ENCODE data around the gene CSNK1G3. TPM values are rescaled to one million over a fixed set of nuclear protein-coding genes. Genes with fewer than 3 reads are reported as not detected.

The CSNK1G3 gene
- total RNA-seq, 5 donors from 2014 or later (not counting 1 experiment from before 2014, with no cell fraction given) = 59.0 to 73.5 (median 71.9) TPM

- H3K4me1 ChIP-seq (ENCODE audit: control insufficient read depth in 1 of 2, extremely low read depth in 1 of 2, insufficient read depth in 2 of 2, low read length in 2 of 2) = no peaks in the 10 kb centered on the region
- POLR2A ChIA-PET = no interaction called here
- WGBS (ENCODE audit: insufficient coverage) = 77% methylated on average over 1 of the region's 1 CpG
Observed at GRCh38 chr5:123478546-123478945, 33.4 kb upstream of the CSNK1G3 start.

DNA sequence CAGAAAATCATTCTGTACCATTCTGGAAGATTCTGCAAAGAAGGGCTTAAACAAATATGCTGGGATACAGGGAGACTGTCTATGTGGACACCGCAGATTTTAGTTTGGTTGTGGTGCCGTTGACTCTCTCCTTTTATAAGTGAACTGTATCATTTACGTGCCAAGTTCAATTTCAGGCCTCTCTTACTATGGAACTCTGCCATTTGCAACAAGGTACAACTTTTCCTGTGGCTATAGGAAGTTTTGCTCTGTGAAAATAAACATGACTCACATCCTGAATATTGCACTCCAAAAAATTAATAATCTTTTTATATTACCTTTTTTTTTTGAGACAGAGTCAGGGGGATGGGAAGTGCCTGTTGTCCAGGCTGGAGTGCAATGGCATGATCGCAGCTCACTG lies 29.7 kb upstream of the CSNK1G3 start:
- Mint-ChIP-seq H3K27me3 (peaks cover 15 to 16% of the 10 kb centered on the region in 2 donors), H3K9me3 (no peaks in the 10 kb centered on the region), H3K27ac (no peak overlapping the region), H3K4me3 (no peak overlapping the region), H3K36me3 (no peaks in the 10 kb centered on the region), H3K4me1 (no peaks in the 10 kb centered on the region)
- no peaks in the 10 kb centered on the region for H3K9me3 ChIP-seq
- 100% methylated on average over 2 of the region's 4 CpGs for WGBS (ENCODE audit: insufficient coverage)
- no peaks in the 10 kb centered on the region for H3K27me3 ChIP-seq (replicated peaks in 1 of 2; ENCODE audit: control insufficient read depth in 2 of 2, extremely low read depth in 1 of 2, insufficient read depth in 2 of 2, low read length in 1 of 2)
- DNase-seq (no peak), ATAC-seq (replicated peaks in 1 of 4) (no peak)
- H3K27ac ChIP-seq (ENCODE audit: low read length) = no peak overlapping the region
- no peaks in the 10 kb centered on the region for H3K36me3 ChIP-seq (ENCODE audit: control insufficient read depth in 2 of 2, extremely low read depth in 1 of 2, insufficient read depth in 1 of 2, low read length in 1 of 2)
- H3K4me3 ChIP-seq (ENCODE audit: control insufficient read depth in 1 of 2, extremely low read depth in 1 of 2, low read length in 1 of 2) = no peak overlapping the region
- ChIA-PET CTCF (interaction anchor here in 1 of 2 donors (0.6 to 1.0 kb wide), 2 partner anchors 10 to 103 kb away, joined by 3 to 9 read pairs; no protein-coding TSS in a partner anchor), POLR2A (no interaction called here)
- no peaks in the 10 kb centered on the region for H3K4me1 ChIP-seq (ENCODE audit: control insufficient read depth in 1 of 2, extremely low read depth in 1 of 2, insufficient read depth in 2 of 2, low read length in 2 of 2)

More at GRCh38 chr5:123478546-123478945, 33.4 kb upstream of the CSNK1G3 start:
- Mint-ChIP-seq H3K27me3 (peaks cover 5 to 12% of the 10 kb centered on the region in 2 donors), H3K9me3 (no peaks in the 10 kb centered on the region), H3K4me3 (no peak overlapping the region), H3K36me3 (no peaks in the 10 kb centered on the region), H3K27ac (no peak overlapping the region), H3K4me1 (no peaks in the 10 kb centered on the region)
- Histone ChIP-seq H3K4me3 (ENCODE audit: control insufficient read depth in 1 of 2, extremely low read depth in 1 of 2, low read length in 1 of 2) (no peak overlapping the region), H3K36me3 (ENCODE audit: control insufficient read depth in 2 of 2, extremely low read depth in 1 of 2, insufficient read depth in 1 of 2, low read length in 1 of 2) (no peaks in the 10 kb centered on the region), H3K27me3 (replicated peaks in 1 of 2; ENCODE audit: control insufficient read depth in 2 of 2, extremely low read depth in 1 of 2, insufficient read depth in 2 of 2, low read length in 1 of 2) (no peaks in the 10 kb centered on the region), H3K9me3 (no peaks in the 10 kb centered on the region), H3K27ac (ENCODE audit: low read length) (no peak overlapping the region)
- CTCF ChIA-PET = no interaction called here
- DNase-seq (no peak), ATAC-seq (replicated peaks in 1 of 4) (no peak)

DNA sequence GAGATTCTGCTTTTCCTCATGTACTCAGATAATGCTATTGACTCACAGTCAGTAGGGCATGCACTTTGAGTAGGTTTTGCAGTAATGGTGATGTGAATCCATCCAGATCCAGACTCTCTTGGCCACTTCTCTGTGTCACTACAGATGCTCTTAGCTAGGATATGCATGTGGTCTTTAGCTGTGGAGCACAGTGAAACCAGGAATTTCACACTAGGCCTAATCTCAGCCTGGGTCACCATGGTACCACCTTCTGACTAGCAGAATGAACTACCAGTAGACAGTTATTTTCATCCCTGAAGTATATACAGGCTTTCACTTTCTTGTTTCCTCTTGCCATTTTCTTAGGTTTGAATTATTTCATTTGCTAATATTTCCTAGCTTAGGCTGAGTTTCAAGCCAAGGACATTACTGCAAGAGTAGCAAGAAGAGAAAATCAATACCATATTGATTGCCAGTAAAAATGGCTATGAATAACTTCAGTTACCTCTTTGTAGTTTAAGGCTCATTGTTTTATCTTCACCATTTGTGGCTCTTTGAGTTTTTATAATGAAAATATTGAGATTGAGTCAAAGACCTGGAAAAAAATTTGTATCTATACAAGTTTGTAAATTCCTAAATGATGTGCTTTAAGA lies 28.4 kb upstream of the CSNK1G3 start:
- Histone ChIP-seq H3K27me3 (replicated peaks in 1 of 2; ENCODE audit: control insufficient read depth in 2 of 2, extremely low read depth in 1 of 2, insufficient read depth in 2 of 2, low read length in 1 of 2) (no peaks in the 10 kb centered on the region), H3K4me3 (ENCODE audit: control insufficient read depth in 1 of 2, extremely low read depth in 1 of 2, low read length in 1 of 2) (no peak overlapping the region), H3K4me1 (ENCODE audit: control insufficient read depth in 1 of 2, extremely low read depth in 1 of 2, insufficient read depth in 2 of 2, low read length in 2 of 2) (no peaks in the 10 kb centered on the region), H3K27ac (ENCODE audit: low read length) (no peak overlapping the region), H3K36me3 (ENCODE audit: control insufficient read depth in 2 of 2, extremely low read depth in 1 of 2, insufficient read depth in 1 of 2, low read length in 1 of 2) (no peaks in the 10 kb centered on the region), H3K9me3 (no peaks in the 10 kb centered on the region)
- peaks cover 12 to 21% of the 10 kb centered on the region in 2 donors for H3K27me3 Mint-ChIP-seq
- no peak overlapping the region for H3K27ac Mint-ChIP-seq
- DNase-seq (no peak), ATAC-seq (replicated peaks in 1 of 4) (no peak)
- H3K36me3 Mint-ChIP-seq = no peaks in the 10 kb centered on the region
- no peaks in the 10 kb centered on the region for H3K4me1 Mint-ChIP-seq
- H3K9me3 Mint-ChIP-seq = no peaks in the 10 kb centered on the region
- ChIA-PET CTCF (no interaction called here), POLR2A (no interaction called here)
- H3K4me3 Mint-ChIP-seq = no peak overlapping the region

DNA sequence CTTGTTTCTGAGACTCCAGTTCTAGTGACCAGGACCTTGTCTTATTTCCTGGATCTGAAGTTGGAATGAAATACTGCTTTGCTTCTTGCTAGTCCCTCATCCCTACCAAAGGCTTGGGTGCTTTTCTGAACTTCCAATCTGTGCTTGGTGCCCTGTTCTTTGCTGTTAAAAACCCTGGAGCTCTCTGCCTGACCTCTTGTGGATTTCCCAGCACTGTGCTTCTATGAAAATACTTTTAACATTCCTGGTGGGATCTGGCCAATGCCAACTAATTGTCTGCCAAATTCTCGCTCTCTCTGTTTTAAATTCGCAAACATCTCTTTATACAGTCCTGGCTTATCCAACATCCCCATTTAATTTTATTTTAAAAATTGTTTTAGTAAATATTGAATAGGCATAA lies 26.7 kb upstream of the CSNK1G3 start:
- Histone ChIP-seq H3K27ac (ENCODE audit: low read length) (no peak overlapping the region), H3K4me1 (ENCODE audit: control insufficient read depth in 1 of 2, extremely low read depth in 1 of 2, insufficient read depth in 2 of 2, low read length in 2 of 2) (no peaks in the 10 kb centered on the region), H3K36me3 (ENCODE audit: control insufficient read depth in 2 of 2, extremely low read depth in 1 of 2, insufficient read depth in 1 of 2, low read length in 1 of 2) (no peaks in the 10 kb centered on the region), H3K4me3 (ENCODE audit: control insufficient read depth in 1 of 2, extremely low read depth in 1 of 2, low read length in 1 of 2) (no peak overlapping the region), H3K9me3 (no peaks in the 10 kb centered on the region), H3K27me3 (replicated peaks in 1 of 2; ENCODE audit: control insufficient read depth in 2 of 2, extremely low read depth in 1 of 2, insufficient read depth in 2 of 2, low read length in 1 of 2) (no peaks in the 10 kb centered on the region)
- POLR2A ChIA-PET = no interaction called here
- CTCF ChIA-PET = no interaction called here
- H3K27me3 Mint-ChIP-seq = peaks cover 9 to 21% of the 10 kb centered on the region in 2 donors
- no peaks in the 10 kb centered on the region for H3K4me1 Mint-ChIP-seq
- no peaks in the 10 kb centered on the region for H3K9me3 Mint-ChIP-seq
- no peak overlapping the region for H3K27ac Mint-ChIP-seq
- no CpG with 5 or more reads among the region's 2 CpGs for WGBS (ENCODE audit: insufficient coverage)
- H3K36me3 Mint-ChIP-seq = no peaks in the 10 kb centered on the region
- no peak overlapping the region for H3K4me3 Mint-ChIP-seq
- DNase-seq (no peak), ATAC-seq (replicated peaks in 1 of 4) (no peak)

DNA sequence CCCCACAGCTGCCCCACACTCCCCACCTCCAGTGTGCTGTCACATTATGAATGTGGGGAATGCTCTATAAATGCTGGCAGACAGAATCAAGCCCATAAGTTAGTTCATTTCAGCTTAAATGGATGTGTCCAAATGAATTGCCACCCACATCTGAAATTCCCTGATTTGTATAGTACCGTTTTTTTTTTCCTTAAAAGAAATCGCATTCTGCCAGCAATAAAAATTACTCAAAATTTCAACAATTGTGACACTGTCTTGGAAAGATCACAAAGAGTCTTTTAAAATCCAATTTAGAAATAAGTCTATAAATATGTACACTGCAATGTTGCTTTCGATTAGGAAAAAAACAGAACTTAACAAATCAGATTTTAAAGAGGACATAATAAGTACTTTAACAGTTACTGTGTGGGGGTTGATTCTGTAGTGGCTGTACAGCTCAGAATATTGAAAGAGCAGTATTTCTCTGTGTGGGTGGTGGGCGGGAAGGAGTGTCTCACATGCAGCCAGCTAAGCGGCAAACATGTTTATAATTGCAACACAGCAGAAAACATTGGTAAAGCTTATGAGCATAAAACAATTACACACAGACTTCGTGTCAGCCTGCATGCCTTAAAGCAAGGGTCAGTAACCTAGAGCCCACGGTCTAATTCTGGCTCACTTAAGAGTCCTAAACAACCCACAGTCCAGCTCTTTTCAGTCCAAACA lies 24.9 kb upstream of the CSNK1G3 start:
- H3K9me3 ChIP-seq = no peaks in the 10 kb centered on the region
- no peaks in the 10 kb centered on the region for H3K27me3 ChIP-seq (replicated peaks in 1 of 2; ENCODE audit: control insufficient read depth in 2 of 2, extremely low read depth in 1 of 2, insufficient read depth in 2 of 2, low read length in 1 of 2)
- WGBS (ENCODE audit: insufficient coverage) = 42% methylated on average over 2 of the region's 7 CpGs
- Mint-ChIP-seq H3K27me3 (peaks cover 7 to 19% of the 10 kb centered on the region in 2 donors), H3K4me1 (no peaks in the 10 kb centered on the region), H3K4me3 (no peak overlapping the region), H3K36me3 (no peaks in the 10 kb centered on the region), H3K9me3 (no peaks in the 10 kb centered on the region), H3K27ac (no peak overlapping the region)
- H3K27ac ChIP-seq (ENCODE audit: low read length) = no peak overlapping the region
- ATAC-seq (replicated peaks in 1 of 4) (no peak), DNase-seq (no peak)
- ChIA-PET CTCF (interaction anchor here in 1 of 2 donors (0.7 kb wide), 1 partner anchor 11 kb away, joined by 3 read pairs; no protein-coding TSS in a partner anchor), POLR2A (interaction anchor here in 1 of 2 donors (0.7 kb wide), 1 partner anchor 69 kb away, joined by 3 read pairs; no protein-coding TSS in a partner anchor)
- H3K4me1 ChIP-seq (ENCODE audit: control insufficient read depth in 1 of 2, extremely low read depth in 1 of 2, insufficient read depth in 2 of 2, low read length in 2 of 2) = no peaks in the 10 kb centered on the region
- H3K36me3 ChIP-seq (ENCODE audit: control insufficient read depth in 2 of 2, extremely low read depth in 1 of 2, insufficient read depth in 1 of 2, low read length in 1 of 2) = no peaks in the 10 kb centered on the region
- no peak overlapping the region for H3K4me3 ChIP-seq (ENCODE audit: control insufficient read depth in 1 of 2, extremely low read depth in 1 of 2, low read length in 1 of 2)

DNA sequence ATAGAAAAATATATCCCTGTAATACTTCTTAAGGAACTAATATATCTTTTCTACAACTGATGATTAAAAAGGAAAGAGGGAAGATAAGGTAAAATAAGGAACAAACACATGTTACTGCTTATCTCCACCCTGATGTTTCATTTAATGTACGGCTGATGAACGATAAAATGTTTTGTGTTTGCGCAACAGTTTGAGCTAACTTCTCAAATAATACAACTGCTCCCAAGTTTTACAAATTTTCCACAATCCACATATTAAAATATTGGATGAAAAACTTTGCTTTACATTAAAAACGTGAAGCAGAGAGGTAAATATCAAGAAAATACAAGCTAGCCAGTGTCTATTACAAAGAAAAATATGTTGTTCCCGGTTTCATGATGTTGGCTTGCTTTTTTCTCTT lies 21.0 kb upstream of the CSNK1G3 start:
- Mint-ChIP-seq H3K4me3 (no peak overlapping the region), H3K27me3 (peaks cover 6 to 14% of the 10 kb centered on the region in 2 donors), H3K27ac (no peak overlapping the region), H3K9me3 (no peaks in the 10 kb centered on the region), H3K36me3 (no peaks in the 10 kb centered on the region), H3K4me1 (no peaks in the 10 kb centered on the region)
- no peak overlapping the region for H3K4me3 ChIP-seq (ENCODE audit: control insufficient read depth in 1 of 2, extremely low read depth in 1 of 2, low read length in 1 of 2)
- H3K9me3 ChIP-seq = no peaks in the 10 kb centered on the region
- no peak for ATAC-seq (replicated peaks in 1 of 4)
- H3K36me3 ChIP-seq (ENCODE audit: control insufficient read depth in 2 of 2, extremely low read depth in 1 of 2, insufficient read depth in 1 of 2, low read length in 1 of 2) = no peaks in the 10 kb centered on the region
- H3K27ac ChIP-seq (ENCODE audit: low read length) = no peak overlapping the region
- WGBS (ENCODE audit: insufficient coverage) = 100% methylated on average over 1 of the region's 5 CpGs
- ChIA-PET CTCF (no interaction called here), POLR2A (no interaction called here)
- no peak for DNase-seq
- no peaks in the 10 kb centered on the region for H3K4me1 ChIP-seq (ENCODE audit: control insufficient read depth in 1 of 2, extremely low read depth in 1 of 2, insufficient read depth in 2 of 2, low read length in 2 of 2)
- H3K27me3 ChIP-seq (replicated peaks in 1 of 2; ENCODE audit: control insufficient read depth in 2 of 2, extremely low read depth in 1 of 2, insufficient read depth in 2 of 2, low read length in 1 of 2) = no peaks in the 10 kb centered on the region

Data from T-cell (primary cell).